ENCODE data around the gene NR2F1-AS1.

GRCh38 chr5:93452255-93452654 is 128.8 kb downstream of the NR2F1-AS1 start:
- no peak for TF ChIP-seq POLR2AphosphoS5 (IDR thresholded peaks at IDR 0.05; ENCODE audit: low read depth, low read length)
- TF ChIP-seq FOXP2 (optimal IDR thresholded peaks at IDR 0.05; ENCODE audit: borderline replicate concordance, extremely low read depth, extremely low read length, insufficient read depth): no peak
- no peak for TF ChIP-seq TAF1 (IDR thresholded peaks at IDR 0.05; ENCODE audit: borderline replicate concordance, insufficient read depth, low read length)
- no peak for TF ChIP-seq REST (IDR thresholded peaks at IDR 0.05; ENCODE audit: insufficient read depth in 1 of 2, low read depth in 2 of 2, low read length in 2 of 2)
